ENCODE measurements around the gene AK1.
"Not testable (repeated sequence)": the region's sequence is repeated elsewhere in the genome, so short reads cannot be mapped to it uniquely, and the experiment has no call there.

AK1 gene

DNA sequence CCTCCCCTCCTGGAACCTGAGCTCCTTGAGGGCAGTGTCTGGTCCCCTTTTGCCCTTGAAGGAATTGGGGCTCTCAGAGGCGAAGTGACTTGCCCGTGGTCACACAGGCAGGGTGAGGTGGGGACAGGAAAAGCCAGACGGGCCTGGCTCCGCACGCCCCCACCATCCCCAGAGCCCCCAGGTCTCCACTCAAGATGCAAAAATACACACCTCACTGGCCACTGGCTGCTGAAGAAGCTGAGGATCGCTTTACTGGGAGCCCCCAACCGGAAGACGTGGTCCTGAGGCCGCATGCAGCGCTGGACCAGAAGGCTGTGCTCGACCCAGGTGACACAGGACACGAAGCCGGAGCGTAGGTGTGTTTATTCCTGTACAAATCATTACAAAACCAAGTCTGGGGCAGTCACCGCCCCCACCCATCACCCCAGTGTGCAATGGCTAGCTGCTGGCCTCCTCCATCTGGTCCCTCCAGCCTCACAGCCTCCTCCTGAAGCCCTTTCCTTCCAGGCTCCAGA lies 7.6 kb upstream of the AK1 start:
- no peak for DNase-seq (ENCODE audit: low read depth in 2 of 2)

DNA sequence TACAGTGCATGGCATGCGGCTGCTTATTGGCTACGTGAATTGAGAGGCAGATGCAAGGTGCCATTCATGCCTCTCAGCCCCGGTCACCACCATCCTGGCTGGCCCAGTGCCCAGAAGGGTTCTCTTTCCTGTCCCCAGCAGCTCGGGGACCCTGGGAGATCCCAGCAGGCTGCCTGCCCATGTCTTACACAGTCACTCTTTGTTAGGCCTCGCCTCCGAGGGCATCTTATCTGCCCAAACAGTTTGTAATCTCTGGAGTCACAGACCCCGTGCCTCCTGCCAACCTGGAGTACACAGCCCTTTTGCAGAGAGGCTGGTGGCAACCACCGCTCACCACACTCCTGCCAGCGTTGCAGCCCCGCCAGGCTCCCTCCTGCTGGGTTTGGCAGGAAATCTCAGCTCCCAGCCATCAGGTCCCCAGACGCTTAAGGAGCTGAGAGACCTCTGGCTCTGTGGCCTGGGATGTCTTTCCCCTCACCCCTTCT lies 7.0 kb upstream of the AK1 start:
- no peak for DNase-seq (ENCODE audit: low read depth in 2 of 2)

DNA sequence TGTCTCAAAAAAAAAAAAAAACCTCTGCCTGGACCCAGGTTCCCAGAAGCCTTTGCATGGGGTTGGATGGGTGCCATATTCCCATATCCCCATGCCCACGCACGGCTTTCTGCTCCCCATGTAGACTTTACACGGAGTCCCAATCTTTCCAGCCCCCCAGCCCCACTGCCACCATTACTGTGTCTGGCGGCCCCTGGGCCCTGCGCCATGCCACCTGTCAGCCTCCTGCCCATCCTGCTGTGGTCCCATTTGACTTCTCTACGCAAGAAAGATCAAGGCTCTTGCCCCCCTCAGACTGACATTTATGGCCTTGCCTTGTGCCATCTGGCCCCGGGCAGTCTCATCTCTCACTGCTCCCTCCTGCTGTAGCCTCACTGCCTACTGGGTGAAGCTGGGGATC lies 6.5 kb upstream of the AK1 start:
- no peak for DNase-seq (ENCODE audit: low read depth in 2 of 2)

DNA sequence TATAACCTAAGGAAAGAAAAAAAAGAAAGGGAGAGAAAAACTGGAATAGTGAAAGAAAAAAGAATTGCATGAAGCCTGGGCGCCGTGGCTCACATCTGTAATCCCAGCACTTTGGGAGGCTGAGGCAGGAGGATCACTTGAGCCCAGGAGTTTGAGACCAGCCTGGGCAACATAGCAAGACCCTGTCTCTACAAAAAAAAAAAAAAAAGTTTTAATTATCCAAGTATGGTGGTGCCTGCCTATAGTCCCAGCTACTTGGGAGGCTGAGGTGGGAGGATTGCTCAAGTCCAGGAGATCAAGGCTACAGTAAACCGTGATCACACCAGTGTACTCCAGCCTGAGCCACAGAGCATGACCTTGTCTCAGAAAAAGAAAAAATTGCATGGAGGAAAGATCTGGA lies 4.2 kb upstream of the AK1 start:
- not testable (repeated sequence) for DNase-seq (ENCODE audit: low read depth in 2 of 2)

DNA sequence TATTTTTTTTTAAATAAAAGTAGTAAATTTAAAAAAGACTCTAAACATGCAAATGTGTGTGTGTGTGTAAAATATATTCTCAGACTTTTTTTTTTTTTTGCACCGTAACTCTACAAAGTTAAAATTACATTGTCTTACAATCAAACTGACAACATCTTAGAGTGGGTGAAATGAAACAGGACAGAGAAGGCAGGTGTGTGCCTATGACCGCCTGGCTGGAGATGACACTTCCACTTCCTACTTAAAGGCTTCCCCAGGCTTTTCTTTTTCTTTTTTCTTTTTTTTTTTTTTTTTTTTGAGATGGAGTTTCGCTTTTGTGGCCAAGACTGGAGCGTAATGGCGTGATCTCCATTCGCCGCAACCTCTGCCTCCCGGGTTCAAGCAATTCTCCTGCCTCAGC lies 2.7 kb upstream of the AK1 start:
- DNase-seq (ENCODE audit: low read depth in 2 of 2), result no peak

DNA sequence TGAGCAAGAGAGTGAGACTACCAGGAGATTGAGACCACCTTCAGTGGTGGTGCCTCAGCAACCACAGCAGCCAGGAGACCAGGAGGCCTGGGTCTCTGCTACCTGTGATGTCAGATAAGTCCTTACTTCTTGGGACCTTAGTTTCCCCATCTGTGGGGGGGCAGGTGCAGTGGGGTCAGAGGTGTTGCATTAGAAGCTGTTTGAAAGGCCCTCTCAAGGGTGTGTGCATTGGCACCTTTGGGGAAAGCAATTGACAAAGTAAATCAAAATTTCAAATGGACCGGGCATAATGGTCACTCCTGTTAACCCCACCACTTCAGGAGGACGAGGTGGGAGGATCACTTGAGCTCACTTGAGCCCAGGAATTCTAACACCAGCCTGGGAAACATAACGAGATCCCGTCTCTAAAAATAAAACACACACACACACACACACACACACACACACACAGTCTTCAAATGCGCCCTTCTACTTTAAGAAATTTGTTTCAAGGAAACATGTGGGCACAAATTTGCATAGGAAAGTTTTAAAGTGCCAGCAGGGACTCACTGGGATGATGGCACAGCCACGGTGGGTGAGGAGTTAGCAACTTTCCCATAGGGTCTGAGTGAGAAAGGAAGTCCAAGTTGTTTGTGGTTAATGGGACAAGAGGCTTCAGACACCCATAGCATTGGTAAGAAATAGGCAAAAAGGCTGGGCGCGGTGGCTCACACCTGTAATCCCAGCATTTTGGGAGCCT lies 1.3 kb upstream of the AK1 start:
- no peak for DNase-seq (ENCODE audit: low read depth in 2 of 2)

DNA sequence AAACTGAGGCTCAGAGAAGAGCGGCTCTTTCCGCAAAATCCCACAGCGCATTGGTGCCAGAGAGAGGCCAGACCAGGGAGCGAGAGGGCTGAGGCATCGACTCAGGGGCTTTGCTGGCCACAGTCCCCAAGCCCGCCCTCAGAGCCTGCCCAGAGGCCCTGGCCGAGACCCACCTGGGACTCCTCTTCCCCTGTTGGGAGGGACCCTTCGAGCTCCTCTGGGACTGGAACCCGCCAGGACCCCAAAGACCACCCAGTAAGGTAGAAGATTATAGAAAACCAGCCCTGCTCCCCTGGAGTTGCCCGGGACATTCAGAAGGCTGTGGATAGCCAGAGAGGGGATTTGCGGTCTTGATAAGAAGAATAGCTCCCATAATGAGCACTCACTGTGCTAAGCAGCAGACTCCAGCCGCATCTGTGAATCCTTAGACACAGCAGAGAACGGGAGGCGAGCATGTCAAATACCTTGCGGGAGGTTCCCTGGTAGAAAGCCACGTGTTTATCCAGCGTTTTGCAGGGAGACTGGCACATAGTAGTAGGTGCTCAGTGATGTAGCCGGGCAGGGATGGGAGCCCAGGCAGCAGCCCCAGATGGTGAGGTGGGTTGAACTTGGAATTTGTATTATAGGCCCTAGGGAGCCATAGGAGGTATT lies 651 bp upstream of the AK1 start:
- no peak for DNase-seq (ENCODE audit: low read depth in 2 of 2)

DNA sequence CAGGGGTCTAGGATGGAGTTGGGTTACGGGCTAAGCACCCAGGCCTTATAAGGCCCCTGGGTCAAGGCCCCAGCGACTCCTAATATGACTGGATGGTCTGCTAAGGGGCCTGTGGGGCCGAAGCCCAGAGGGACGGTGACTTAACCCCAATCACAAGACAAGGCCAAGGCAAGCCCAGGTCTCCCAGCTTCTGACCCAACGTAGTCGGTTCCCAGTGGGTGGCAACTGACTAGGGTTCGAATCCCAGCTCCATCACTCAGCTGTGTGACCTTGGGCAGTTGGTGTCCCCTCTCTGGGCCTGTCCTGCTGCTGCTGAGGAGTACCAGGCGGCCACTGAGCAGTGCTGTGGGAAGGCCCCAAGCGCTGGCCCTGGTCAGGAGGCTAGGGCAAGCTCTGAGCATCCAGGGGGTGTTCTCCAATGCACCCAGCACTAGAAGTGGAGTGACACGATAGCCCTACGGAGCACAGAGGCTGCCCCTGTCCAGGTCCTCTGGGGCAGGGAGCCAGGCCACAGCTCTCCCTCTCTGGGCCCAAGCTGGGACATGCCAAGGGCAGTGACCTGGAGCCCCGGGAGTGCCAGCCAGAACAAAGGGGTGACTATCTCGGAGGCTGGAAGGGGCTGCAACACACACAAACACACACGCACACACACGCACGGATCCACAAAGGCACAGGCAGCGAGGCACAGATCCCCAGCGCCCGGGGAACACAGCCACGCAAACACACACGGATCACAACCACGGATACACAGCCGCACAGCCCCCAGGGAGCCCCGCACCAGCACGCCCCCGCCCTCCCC lies 512 bp downstream of the AK1 start:
- DNase-seq (ENCODE audit: low read depth in 2 of 2), result no peak

DNA sequence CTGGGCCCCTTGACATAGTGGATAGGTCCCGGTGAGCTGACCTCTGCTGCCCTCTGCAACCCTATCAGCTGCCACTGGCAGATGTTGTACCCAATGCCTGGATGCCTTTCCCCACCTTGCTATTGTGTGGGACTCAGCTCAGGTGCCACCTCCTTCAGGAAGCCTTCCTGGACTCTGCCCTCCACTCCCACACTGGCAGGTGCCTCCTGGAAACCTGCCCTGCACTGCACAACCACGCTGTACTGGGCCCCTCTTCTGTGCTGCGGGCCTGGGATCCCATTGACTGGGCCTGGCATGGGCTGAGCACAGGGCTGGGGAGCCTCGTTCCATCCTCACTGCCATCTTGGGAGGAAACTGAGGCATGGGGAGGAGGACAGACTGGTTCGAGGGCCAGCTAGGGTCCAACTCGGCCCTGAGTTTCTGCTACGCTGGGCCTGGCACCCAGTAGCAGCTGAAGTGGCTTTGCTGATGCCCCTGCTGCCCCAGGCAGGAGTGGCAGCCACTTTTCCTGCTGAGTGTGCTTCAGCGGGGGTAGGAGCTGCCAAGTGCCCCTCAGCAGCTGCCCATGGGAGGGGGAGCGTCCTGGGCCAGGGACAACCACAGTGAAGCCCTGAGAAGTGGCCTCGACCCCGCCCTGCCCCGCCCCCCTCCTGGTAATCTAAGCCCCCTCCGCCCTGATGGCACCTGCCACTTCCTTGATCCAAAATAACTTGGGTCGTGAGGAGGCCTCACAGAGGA lies 1.3 kb downstream of the AK1 start:
- DNase-seq (ENCODE audit: low read depth in 2 of 2), result no peak

DNA sequence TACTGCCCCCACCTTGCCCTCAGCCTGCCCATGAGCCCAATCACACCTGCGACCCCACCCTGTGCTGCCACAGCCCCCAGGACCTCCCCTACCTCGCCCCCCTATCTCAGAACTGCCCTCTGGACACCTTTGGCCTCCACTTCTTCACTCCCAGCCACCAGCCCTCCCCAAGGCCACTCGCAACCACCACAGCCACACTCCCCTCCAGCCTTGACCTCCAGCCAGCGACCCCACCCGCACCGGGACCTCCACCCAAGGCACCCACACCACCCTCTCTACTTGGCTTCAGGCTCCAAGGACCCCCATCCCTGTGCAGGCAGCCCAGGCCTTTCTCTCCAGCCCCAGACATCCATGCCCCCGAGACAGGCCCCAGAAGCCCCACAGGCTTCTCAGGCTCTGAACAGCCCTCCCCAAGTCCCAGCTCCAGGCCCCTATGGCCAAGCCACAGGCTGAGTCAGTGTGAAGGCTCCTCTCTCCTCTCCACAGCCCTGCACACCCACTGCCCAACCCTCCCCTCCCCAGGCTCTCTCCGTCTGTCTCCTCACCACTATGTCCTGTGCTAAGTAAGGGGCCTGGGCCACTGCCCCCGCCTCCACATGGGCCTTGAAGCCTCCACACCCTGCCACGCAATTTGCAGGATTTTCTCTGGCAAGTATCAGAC lies 2.0 kb downstream of the AK1 start:
- DNase-seq (ENCODE audit: low read depth in 2 of 2), result no peak

DNA sequence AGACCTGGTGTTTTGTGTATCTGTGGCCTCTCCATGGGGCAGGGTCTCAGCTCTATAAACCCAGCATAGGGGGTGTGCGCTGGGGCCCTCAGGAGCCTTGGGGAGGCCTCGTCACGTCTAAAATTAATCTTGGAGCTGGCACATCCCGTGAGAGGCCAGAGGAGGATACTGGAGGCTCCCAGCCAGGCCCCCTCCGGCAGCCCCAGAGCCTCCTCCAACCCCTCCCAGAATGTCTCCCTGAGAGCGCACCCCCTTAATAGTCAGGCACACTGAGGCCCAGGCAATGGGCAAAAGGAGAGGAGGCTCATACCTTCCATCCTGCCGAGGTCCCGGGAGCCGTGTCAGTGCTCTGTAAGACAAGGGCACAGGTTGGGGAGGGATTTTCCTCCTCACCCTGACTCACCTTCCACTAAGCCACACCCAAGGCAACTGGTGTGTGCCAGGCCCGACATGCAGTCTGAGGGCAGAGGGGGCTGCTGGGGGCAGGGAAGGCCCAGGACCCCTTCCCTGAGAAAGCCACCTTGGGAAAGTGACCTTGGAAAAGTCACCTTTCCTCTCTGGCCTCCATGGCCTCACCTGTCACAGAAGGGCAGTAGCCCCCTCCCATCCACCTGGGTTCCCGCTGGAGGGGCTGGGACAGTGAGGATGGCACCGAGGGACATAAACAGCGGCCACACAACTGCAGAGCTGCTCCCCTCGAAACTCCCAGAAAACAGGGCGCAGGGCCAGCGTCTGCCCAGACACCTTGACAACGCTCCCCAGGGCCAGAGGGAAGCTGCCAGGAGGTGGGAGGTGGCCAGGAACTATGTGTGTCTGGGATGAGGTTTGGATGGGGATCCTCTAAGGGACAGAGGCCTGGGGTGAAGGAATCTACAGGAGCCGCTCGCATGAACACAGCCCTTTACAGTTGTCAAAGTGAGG lies 2.9 kb downstream of the AK1 start:
- no peak for DNase-seq (ENCODE audit: low read depth in 2 of 2)

DNA sequence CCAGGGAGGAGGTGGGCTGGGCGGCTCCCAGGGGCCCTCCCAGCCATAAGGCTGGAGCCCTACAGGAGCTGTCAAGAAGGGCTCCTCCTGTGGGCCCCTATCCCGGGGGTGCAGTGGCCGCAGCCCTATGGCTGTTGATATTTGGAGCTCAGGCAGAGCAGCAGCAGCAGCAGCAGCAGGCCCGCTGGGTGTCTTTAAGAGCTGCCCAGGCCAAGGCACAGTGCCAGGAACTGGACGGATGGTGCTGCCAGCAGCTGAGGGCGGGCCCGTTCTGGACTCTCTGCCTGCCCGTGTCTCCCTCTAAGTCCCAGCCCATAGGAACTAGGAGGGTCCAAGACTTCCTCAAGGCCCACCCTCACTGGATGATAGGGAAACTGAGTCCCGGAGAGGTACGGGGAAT lies 3.6 kb downstream of the AK1 start:
- no peak for DNase-seq (ENCODE audit: low read depth in 2 of 2)

DNA sequence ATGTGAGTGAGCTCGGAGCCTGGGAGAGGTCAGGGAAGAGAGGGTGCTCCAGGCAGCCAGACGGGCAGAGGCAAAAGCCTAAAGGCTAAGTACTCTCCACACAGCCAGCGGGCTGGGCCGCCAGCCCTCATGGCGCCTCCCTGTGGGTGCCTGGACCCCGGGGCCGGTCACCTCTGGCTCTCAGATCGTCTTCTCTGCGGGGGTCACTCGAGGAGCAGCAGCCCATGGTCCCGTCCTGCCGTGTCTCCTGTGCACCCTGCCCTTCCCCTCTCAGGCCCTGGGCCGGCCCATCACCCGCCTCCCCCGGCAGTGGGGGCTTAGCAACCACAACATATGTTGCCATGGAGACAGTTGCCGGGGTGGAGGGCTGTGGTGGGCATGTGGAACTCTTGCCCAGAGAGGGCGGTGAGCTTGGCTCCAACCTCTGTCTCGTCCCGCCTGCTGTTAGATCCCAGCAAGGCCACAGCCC lies 4.2 kb downstream of the AK1 start:
- DNase-seq (ENCODE audit: low read depth in 2 of 2), result no peak

DNA sequence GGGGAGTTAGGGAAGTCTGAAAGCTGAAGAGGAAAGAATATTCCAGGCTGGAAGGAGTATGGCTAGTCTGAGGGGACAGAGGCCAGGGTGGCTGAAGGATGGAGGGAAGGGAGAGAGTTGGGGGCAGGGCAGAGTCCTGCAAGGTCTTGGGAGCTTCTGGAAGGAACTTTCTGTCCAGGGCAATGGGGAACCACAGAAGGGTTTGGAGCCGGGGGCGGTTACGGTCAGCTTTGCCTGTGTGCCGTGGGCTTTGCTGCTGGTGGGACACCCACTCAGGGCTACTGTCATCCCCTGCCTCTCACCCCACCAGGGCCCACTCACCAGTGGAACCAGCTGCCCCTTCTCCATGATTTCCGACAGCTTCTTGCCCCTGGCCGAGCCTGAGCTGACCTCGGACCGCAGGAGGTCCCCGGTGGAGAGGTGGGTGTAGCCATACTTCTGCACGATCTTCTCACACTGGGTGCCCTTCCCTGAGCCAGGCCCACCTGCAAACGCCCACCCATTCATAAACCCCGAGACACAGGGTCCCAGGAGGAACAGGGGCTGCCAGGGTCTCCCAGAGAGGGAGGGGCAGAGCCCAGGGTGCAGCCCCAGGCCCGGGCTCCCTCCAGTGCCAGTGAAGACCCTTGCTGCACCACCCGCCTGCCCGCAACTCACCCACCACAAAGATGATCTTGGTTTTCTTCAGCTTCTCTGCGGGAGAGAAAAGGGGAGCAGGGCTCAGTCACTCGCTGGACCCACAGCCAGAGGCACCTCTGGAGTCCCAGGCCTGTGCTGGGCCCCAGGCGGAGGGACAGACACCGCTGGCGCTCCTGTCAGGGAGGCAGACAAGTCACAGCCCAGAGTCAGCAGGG lies 4.9 kb downstream of the AK1 start:
- DNase-seq (ENCODE audit: low read depth in 2 of 2), result no peak

DNA sequence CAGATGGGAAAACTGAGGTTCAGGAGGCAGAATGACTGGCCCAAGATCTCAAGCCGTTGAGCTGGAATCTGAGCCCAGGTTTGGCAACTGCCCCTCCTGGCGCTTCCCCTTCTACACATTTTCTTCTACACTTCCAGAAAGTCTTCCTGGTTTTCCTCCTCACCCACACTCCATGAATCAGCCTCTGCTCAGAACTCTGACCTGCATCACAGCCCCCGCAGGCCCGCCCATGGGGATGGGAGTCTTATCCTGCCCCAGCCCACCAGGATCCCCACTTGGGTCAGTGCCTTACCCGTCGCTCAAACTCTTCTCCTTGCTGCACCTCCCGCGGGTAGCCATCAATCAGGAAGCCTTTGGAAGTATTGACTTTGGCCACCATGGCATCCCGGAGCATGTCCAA lies 5.9 kb downstream of the AK1 start:
- no peak for DNase-seq (ENCODE audit: low read depth in 2 of 2)

DNA sequence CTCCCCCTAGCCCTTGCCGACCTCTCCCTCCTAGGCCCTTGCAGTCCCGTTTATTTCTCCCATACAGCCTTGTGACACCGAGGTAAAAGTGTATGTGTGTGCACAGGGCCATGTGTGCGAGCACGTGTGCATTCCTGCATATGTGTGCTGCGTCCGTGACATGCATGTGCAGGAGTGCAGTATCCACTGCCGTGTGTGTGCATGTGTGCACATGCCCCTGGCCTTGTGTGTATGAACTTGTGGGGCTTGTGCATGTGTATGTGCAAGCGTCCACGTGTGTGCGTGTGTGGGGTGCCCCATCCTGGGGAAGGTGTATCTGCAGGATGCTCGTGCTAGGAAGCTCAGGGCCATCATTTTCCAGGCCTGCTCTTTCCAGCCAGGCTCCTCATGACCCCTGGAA lies 6.6 kb downstream of the AK1 start:
- no peak for DNase-seq (ENCODE audit: low read depth in 2 of 2)

DNA sequence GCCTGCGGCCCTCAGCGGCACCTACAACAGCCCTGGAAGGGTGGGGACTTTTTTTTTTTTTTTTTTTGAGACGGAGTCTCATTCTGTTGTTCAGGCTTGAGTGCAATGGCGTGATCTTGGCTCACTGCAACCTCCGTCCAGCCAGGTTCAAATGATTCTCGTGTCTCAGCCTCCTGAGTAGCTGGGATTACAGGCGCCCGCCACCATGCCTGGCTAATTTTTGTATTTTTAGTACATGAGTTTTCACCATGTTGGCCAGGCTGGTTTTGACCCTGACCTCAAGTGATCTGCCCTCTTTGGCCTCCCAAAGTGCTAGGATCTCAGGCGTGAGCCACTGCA lies 7.4 kb downstream of the AK1 start:
- DNase-seq (ENCODE audit: low read depth in 2 of 2), result not testable (repeated sequence)

DNA sequence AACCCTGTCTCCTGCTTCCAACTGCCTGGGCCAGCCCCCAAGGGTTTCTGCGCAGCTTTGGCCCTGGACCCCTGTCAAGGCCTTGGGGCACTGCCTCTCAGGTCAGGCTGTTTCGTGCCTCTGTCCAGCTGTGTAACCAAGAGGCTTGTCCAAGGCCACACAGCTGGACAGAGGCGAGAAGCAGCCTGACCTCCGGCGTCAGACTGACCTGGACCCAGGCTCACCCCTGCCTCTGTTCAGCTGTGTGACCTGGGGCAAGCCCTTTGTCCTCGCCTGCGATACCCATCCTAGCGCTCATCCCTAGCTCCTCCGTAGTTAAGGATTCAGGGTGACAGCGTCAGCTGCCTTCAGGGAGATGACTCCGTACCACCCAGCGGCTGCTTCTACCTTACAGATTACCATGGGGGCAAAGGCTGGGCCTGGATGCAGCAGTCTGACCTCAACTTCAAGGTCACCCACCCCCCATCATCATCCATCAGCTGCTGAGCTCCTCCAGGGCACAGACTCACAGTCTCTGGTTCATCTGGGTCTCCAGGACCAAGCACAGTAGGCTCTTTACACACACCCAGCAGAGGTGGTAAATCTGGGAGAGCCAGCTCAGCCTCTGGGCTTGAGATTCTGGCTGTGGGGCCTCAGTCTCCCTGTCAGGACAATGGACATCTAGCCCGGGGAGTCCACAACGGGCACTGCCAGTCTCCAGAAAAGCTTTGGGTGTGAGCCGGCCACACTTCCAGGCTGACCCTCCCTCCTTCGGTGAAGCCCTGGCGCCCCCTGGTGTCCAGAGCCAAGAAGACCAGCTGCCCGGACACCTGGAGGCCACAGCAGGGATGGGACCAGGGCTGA lies 7.9 kb downstream of the AK1 start:
- DNase-seq (ENCODE audit: low read depth in 2 of 2), result peak; percentile 38 to 48
